ENCODE results near the gene IKZF5. TPM values are rescaled to one million over a fixed set of nuclear protein-coding genes. Genes with fewer than 3 reads are reported as not detected.

The IKZF5 gene
- total RNA-seq, 1 experiment from 2014 or later: 4.4 TPM

- peaks cover 7% of the 10 kb centered on the region; the same call in 1 of the 2 replicates for H3K36me3 ChIP-seq
- no peak overlapping the region for H3K4me3 ChIP-seq
- H3K27me3 ChIP-seq (replicated peaks): no peaks in the 10 kb centered on the region
- peaks cover 17% of the 10 kb centered on the region for H3K4me1 ChIP-seq (replicated peaks)
- no peak overlapping the region for H3K27ac ChIP-seq
- DNase-seq (ENCODE audit: low read depth in 1 of 2, low spot score in 2 of 2): no peak
- H3K9me3 ChIP-seq (replicated peaks): no peaks in the 10 kb centered on the region
Observed at GRCh38 chr10:122984708-122985107, 23.9 kb downstream of the IKZF5 start.

GRCh38 chr10:122983898-122984297, 24.7 kb downstream of the IKZF5 start:
- no peak for DNase-seq (ENCODE audit: low read depth in 1 of 2, low spot score in 2 of 2)
- Histone ChIP-seq H3K4me1 (replicated peaks) (peaks cover 18% of the 10 kb centered on the region), H3K27ac (no peak overlapping the region), H3K36me3 (peaks cover 4% of the 10 kb centered on the region; the same call in 1 of the 2 replicates), H3K4me3 (no peak overlapping the region), H3K9me3 (replicated peaks) (no peaks in the 10 kb centered on the region), H3K27me3 (replicated peaks) (no peaks in the 10 kb centered on the region)

GRCh38 chr10:122981066-122981464, 27.5 kb downstream of the IKZF5 start:
- peak overlapping the region; percentile 93 for H3K4me3 ChIP-seq
- H3K36me3 ChIP-seq: no peaks in the 10 kb centered on the region; the same call in 1 of the 2 replicates
- no peaks in the 10 kb centered on the region for H3K9me3 ChIP-seq (replicated peaks)
- no peaks in the 10 kb centered on the region for H3K27me3 ChIP-seq (replicated peaks)
- H3K4me1 ChIP-seq (replicated peaks): peaks cover 14% of the 10 kb centered on the region
- peak in 1 of 2 experiments; percentile 44 for DNase-seq (ENCODE audit: low read depth in 1 of 2, low spot score in 2 of 2)
- H3K27ac ChIP-seq: no peak overlapping the region

- peak; percentile 92 to 97 for DNase-seq (ENCODE audit: low read depth in 1 of 2, low spot score in 2 of 2)
- Histone ChIP-seq H3K4me1 (replicated peaks) (peaks cover 14% of the 10 kb centered on the region), H3K9me3 (replicated peaks) (no peaks in the 10 kb centered on the region), H3K27me3 (replicated peaks) (no peaks in the 10 kb centered on the region), H3K4me3 (peak within 1 kb of the TSS; percentile 93), H3K27ac (peak within 1 kb of the TSS; percentile 91), H3K36me3 (no peaks in the 10 kb centered on the region; the same call in 1 of the 2 replicates)
Observed at GRCh38 chr10:122980209-122981065, 28.2 kb downstream of the IKZF5 start, which contains the start of gene PSTK. Gene PSTK, plus strand, starts transcription at chr10:122980401. Its CDS starts 79 bp downstream, at chr10:122980480.

GRCh38 chr10:122974543-122975064, 34.0 kb downstream of the IKZF5 start:
- Histone ChIP-seq H3K9me3 (replicated peaks) (no peaks in the 10 kb centered on the region), H3K27ac (no peak overlapping the region), H3K4me3 (no peak overlapping the region), H3K4me1 (replicated peaks) (peaks cover under 1% of the 10 kb centered on the region; the same call in 1 of the 2 replicates), H3K36me3 (no peaks in the 10 kb centered on the region), H3K27me3 (replicated peaks) (no peaks in the 10 kb centered on the region)
- no peak for DNase-seq (ENCODE audit: low read depth in 1 of 2, low spot score in 2 of 2)

GRCh38 chr10:122974023-122974422, 34.6 kb downstream of the IKZF5 start:
- no peak overlapping the region for H3K27ac ChIP-seq
- no peak for DNase-seq (ENCODE audit: low read depth in 1 of 2, low spot score in 2 of 2)
- H3K36me3 ChIP-seq: no peaks in the 10 kb centered on the region
- H3K27me3 ChIP-seq (replicated peaks): no peaks in the 10 kb centered on the region
- H3K4me3 ChIP-seq: no peak overlapping the region
- no peaks in the 10 kb centered on the region for H3K4me1 ChIP-seq (replicated peaks)
- H3K9me3 ChIP-seq (replicated peaks): no peaks in the 10 kb centered on the region

- Histone ChIP-seq H3K4me3 (no peak overlapping the region), H3K36me3 (no peaks in the 10 kb centered on the region), H3K4me1 (replicated peaks) (no peaks in the 10 kb centered on the region), H3K27ac (no peak overlapping the region), H3K9me3 (replicated peaks) (no peaks in the 10 kb centered on the region; the same call in 1 of the 2 replicates), H3K27me3 (replicated peaks) (no peaks in the 10 kb centered on the region)
- no peak for DNase-seq (ENCODE audit: low read depth in 1 of 2, low spot score in 2 of 2)
Observed at GRCh38 chr10:122968698-122969097, 39.9 kb downstream of the IKZF5 start.

- no peak overlapping the region for H3K27ac ChIP-seq
- no peak for DNase-seq (ENCODE audit: low read depth in 1 of 2, low spot score in 2 of 2)
- H3K27me3 ChIP-seq (replicated peaks): no peaks in the 10 kb centered on the region
- H3K4me3 ChIP-seq: no peak overlapping the region
- H3K4me1 ChIP-seq (replicated peaks): no peaks in the 10 kb centered on the region
- H3K9me3 ChIP-seq (replicated peaks): no peaks in the 10 kb centered on the region; the same call in 1 of the 2 replicates
- H3K36me3 ChIP-seq: no peaks in the 10 kb centered on the region
Observed at GRCh38 chr10:122966879-122967278, 41.7 kb downstream of the IKZF5 start.

- Histone ChIP-seq H3K27ac (no peak overlapping the region), H3K4me1 (replicated peaks) (no peaks in the 10 kb centered on the region), H3K27me3 (replicated peaks) (no peaks in the 10 kb centered on the region), H3K36me3 (no peaks in the 10 kb centered on the region), H3K4me3 (no peak overlapping the region), H3K9me3 (replicated peaks) (no peaks in the 10 kb centered on the region; the same call in 1 of the 2 replicates)
- no peak for DNase-seq (ENCODE audit: low read depth in 1 of 2, low spot score in 2 of 2)
Observed at GRCh38 chr10:122962405-122962804, 46.2 kb downstream of the IKZF5 start.

- peaks cover 14% of the 10 kb centered on the region for H3K4me1 ChIP-seq (replicated peaks)
- no peak for DNase-seq (ENCODE audit: low read depth in 1 of 2, low spot score in 2 of 2)
- H3K36me3 ChIP-seq: peaks cover 3% of the 10 kb centered on the region
- no peaks in the 10 kb centered on the region for H3K27me3 ChIP-seq (replicated peaks)
- no peak overlapping the region for H3K4me3 ChIP-seq
- no peaks in the 10 kb centered on the region; the same call in 1 of the 2 replicates for H3K9me3 ChIP-seq (replicated peaks)
- H3K27ac ChIP-seq: no peak overlapping the region
Observed at GRCh38 chr10:122957474-122957873, 51.1 kb downstream of the IKZF5 start.

GRCh38 chr10:122955892-122956291, 52.7 kb downstream of the IKZF5 start:
- Histone ChIP-seq H3K4me1 (replicated peaks) (peaks cover 14% of the 10 kb centered on the region), H3K4me3 (no peak overlapping the region), H3K9me3 (replicated peaks) (no peaks in the 10 kb centered on the region; the same call in 1 of the 2 replicates), H3K36me3 (peaks cover 8% of the 10 kb centered on the region), H3K27me3 (replicated peaks) (no peaks in the 10 kb centered on the region), H3K27ac (no peak overlapping the region)
- no peak for DNase-seq (ENCODE audit: low read depth in 1 of 2, low spot score in 2 of 2)

GRCh38 chr10:122954731-122955050, 53.9 kb downstream of the IKZF5 start:
- Histone ChIP-seq H3K4me3 (peak overlapping the region; percentile 74), H3K9me3 (replicated peaks) (no peaks in the 10 kb centered on the region; the same call in 1 of the 2 replicates), H3K4me1 (replicated peaks) (peaks cover 14% of the 10 kb centered on the region), H3K27ac (no peak overlapping the region), H3K27me3 (replicated peaks) (no peaks in the 10 kb centered on the region), H3K36me3 (peaks cover 14% of the 10 kb centered on the region)
- no peak for DNase-seq (ENCODE audit: low read depth in 1 of 2, low spot score in 2 of 2)

- H3K27ac ChIP-seq: peak within 1 kb of the TSS; percentile 53
- H3K36me3 ChIP-seq: peaks cover 19% of the 10 kb centered on the region
- H3K27me3 ChIP-seq (replicated peaks): no peaks in the 10 kb centered on the region
- H3K4me1 ChIP-seq (replicated peaks): peaks cover 14% of the 10 kb centered on the region
- H3K9me3 ChIP-seq (replicated peaks): no peaks in the 10 kb centered on the region; the same call in 1 of the 2 replicates
- peak; percentile 96 to 98 for DNase-seq (ENCODE audit: low read depth in 1 of 2, low spot score in 2 of 2)
- peak within 1 kb of the TSS; percentile 74 for H3K4me3 ChIP-seq
Observed at GRCh38 chr10:122953902-122954730, 54.5 kb downstream of the IKZF5 start, which contains the start of gene C10orf88. Gene C10orf88, minus strand, starts transcription at chr10:122954227. Its CDS starts 49 bp downstream, at chr10:122954178.
